GM12872 (cell line): ENCODE data around the gene MYO1A.

Source experiments
- CTCF ChIP-seq: IDR thresholded peaks from 3 replicates; pipeline ENCODE4 v1.5.1; 2011; ENCODE audit warnings: low read depth, mild to moderate bottlenecking, low read length, moderate library complexity; ENCODE audit not compliant: insufficient read depth

MYO1A gene

DNA sequence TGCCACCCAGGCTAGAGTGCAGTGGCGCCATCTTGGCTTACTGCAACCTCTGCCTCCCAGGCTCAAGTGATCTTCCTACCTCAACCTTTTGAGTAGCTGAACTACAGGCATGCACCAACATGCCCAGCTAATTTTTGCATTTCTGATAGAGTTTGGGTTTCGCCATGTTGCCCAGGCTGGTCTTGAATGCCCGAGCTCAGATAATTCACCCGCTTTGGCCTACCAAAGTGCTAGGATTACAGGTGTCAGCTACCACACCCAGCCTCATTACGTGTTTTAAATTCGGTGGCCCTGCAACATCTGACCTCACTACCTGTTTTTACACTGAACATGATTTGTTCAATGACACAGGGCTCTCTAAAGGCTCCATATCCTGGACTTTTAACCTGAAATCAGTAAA is 69.7 kb downstream of the MYO1A start:
- TF ChIP-seq CTCF = no peak

DNA sequence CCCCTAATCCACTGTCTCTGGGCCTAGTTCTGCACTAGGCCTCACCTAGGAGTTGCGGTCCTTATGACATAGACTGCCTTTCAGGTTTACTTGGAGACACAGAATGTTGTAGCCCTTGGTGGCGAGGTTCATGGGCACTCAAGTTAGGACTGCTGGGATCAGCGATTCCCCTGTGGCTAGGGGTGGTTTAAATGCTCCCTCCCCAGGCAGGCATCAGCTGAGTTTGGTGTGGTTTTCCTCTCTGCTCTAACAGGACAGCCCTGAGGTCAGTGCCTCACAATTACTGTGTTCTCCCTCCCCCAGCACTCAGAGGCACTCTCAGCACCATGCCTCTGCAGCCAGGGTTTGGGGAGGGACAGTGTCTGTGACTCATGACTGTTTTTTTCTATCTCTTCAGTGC is 70.3 kb downstream of the MYO1A start:
- no peak for TF ChIP-seq CTCF
